ENCODE measurements around the gene FBN3. TPM values are rescaled to one million over a fixed set of nuclear protein-coding genes. Genes with fewer than 3 reads are reported as not detected.

Gene FBN3
- total RNA-seq, 1 donor = not detected

GRCh38 chr19:8148410-8149260 is 757 bp downstream of the FBN3 start:
- TF ChIP-seq CTCF (IDR thresholded peaks at IDR 0.05; ENCODE audit: insufficient read depth, low read length) = no peak
- no peak for DNase-seq (ENCODE audit: low read depth)
- no peak overlapping the region for H3K4me3 ChIP-seq (ENCODE audit: low read depth, low read length)

GRCh38 chr19:8148088-8148409 is 1.3 kb downstream of the FBN3 start:
- H3K4me3 ChIP-seq (ENCODE audit: low read depth, low read length) = no peak overlapping the region
- no peak for DNase-seq (ENCODE audit: low read depth)
- no peak for TF ChIP-seq CTCF (IDR thresholded peaks at IDR 0.05; ENCODE audit: insufficient read depth, low read length)

- TF ChIP-seq CTCF (IDR thresholded peaks at IDR 0.05; ENCODE audit: insufficient read depth, low read length) = no peak
- DNase-seq (ENCODE audit: low read depth) = no peak
- no peak overlapping the region for H3K4me3 ChIP-seq (ENCODE audit: low read depth, low read length)
These were observed 1.8 kb downstream of the FBN3 start for GRCh38 chr19:8147582-8147978.

GRCh38 chr19:8146877-8147581 is 2.4 kb downstream of the FBN3 start:
- no peak overlapping the region for H3K4me3 ChIP-seq (ENCODE audit: low read depth, low read length)
- no peak for TF ChIP-seq CTCF (IDR thresholded peaks at IDR 0.05; ENCODE audit: insufficient read depth, low read length)
- DNase-seq (ENCODE audit: low read depth) = no peak

GRCh38 chr19:8144273-8144995 is 5.0 kb downstream of the FBN3 start:
- H3K4me3 ChIP-seq (ENCODE audit: low read depth, low read length) = no peak overlapping the region
- no peak for DNase-seq (ENCODE audit: low read depth)
- TF ChIP-seq CTCF (IDR thresholded peaks at IDR 0.05; ENCODE audit: insufficient read depth, low read length) = no peak

- DNase-seq (ENCODE audit: low read depth) = no peak
- no peak overlapping the region for H3K4me3 ChIP-seq (ENCODE audit: low read depth, low read length)
- no peak for TF ChIP-seq CTCF (IDR thresholded peaks at IDR 0.05; ENCODE audit: insufficient read depth, low read length)
These were observed 6.4 kb downstream of the FBN3 start for GRCh38 chr19:8143041-8143440.
